Ecto neural progenitor cell (in vitro differentiated cells): Measurements from ENCODE around the gene B3GALT2.
"Not testable (repeated sequence)": the region's sequence is repeated elsewhere in the genome, so short reads cannot be mapped to it uniquely, and the experiment has no call there.

Experiments used
- DNase-seq: peaks from one replicate; pipeline ENCODE4 v3.0.0-alpha.2; 2018; ENCODE audit warnings: low spot score

B3GALT2 gene, protein sequence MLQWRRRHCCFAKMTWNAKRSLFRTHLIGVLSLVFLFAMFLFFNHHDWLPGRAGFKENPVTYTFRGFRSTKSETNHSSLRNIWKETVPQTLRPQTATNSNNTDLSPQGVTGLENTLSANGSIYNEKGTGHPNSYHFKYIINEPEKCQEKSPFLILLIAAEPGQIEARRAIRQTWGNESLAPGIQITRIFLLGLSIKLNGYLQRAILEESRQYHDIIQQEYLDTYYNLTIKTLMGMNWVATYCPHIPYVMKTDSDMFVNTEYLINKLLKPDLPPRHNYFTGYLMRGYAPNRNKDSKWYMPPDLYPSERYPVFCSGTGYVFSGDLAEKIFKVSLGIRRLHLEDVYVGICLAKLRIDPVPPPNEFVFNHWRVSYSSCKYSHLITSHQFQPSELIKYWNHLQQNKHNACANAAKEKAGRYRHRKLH

DNA sequence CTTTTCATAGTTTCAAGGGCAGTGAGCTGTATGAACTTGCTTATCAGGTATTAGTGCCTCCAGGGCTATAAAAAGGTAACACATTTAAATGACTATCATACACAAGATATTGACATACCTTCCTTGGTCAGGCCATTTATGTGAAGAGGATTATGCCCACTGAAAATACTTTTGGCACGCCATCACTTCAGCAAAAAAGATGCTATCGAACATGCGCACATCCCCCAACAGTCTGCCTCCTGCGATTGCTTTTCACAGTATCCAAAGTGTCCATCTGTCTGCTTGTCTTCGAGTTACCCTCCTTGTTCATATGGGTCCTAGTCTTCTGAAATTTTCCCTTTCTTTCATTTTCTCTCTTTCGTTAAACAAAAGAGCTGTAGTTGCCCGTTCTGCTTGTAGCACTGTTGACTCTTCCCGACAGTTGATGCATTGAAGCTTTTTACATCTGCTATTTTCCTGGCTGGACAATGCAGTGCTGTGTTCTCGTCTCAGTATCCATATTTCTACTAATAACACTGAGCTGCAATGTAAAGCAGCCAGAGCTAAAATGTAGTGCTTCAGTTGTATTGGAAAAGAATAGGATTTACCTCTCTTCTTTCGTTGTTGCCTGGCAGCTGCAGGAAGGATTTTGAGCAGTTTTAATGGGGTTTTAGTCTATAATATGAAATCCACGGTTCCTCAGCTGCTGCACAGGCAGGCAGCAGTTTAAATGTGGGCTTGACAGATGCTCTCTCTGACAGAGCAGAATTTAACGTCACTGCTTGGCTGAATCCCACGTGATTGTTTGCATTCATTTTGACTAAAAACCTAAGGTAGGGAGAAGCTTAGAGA lies at the start of gene B3GALT2:
B3GALT2 (minus strand) TSS at position 713 of the 831 bp plus-strand sequence. CDS start 5,051 bp downstream, outside the sequence.
- no peak for DNase-seq

DNA sequence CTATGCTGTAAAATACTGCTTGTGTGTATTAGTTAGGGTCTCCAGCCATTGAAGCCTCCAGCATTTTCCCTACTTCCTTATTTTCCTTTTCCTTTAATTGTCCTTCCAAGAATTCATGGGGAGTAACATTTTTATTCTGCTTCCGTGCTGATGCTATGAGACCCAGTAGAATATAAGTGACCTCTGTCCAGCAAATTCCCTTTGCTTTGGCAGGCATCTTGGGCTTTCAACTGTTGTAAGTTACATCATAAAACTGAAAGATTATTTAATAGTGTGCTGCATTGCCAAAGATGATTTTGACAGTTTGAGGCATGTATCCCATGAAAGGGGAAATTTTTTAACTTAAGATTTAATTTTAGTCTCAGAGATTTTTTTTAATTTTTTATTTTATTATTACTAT lies 48.1 kb upstream of the B3GALT2 start:
- DNase-seq = no peak

DNA sequence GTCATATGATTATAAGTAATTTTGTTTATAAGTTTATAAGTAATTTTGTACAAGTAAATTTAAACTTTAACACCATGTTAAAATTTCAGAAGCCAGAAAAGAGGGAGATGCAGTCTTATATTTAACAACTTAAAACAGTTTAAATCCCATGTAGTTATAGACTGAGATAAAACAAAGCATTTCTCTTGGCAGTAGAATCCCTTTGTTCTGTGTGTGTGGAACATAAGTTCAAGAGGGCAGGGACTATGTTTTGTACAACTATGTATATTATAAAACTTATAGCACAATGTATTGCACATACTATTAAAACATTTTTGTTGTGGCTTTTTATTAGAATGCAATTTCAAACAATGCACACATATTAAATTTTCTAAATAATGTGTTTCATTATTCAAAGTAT lies 44.7 kb upstream of the B3GALT2 start:
- not testable (repeated sequence) for DNase-seq

DNA sequence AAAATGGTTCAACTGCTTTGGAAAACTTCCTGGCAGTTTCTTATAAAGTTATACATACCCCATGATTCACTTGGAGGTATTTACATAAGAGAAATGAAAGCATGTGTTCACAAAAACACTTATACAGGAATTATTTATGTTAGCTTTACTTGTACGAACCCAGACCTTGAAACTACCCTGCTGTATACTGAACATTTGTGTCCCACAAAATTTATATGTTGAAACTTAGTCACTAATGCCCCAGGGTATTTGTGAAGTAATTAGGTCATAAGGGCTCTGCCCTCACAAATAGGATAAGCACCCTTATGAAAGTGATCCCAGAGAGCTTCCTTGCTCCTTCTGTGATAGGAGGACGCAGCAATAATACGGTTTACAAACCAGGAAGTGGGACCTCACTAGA lies 42.7 kb upstream of the B3GALT2 start:
- DNase-seq = no peak

DNA sequence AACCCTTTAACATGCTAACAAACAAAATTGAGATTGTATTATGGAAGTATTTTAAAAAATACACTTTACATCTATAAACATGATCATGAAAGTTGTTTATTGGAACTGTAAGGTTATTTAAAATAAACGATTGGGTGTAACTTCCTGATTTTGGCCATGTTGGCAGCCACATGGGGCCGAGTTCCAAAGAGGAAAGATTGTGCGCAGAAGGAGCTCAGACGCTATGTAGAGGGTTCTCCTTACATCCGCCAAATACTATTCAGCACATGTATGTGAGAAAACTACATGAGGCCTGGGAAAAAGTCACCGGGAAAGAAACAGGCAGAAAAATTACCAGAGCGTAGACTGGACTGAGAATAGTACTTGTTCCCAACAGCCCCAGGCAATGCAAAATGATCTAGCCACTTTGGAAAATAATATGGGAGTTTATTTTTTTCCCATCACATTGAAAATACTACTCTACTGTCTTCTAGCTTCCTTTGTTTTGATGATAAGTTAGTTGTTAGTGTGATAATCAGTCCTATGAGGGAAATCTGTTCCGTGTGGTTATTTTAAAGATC lies 35.7 kb upstream of the B3GALT2 start:
- no peak for DNase-seq

DNA sequence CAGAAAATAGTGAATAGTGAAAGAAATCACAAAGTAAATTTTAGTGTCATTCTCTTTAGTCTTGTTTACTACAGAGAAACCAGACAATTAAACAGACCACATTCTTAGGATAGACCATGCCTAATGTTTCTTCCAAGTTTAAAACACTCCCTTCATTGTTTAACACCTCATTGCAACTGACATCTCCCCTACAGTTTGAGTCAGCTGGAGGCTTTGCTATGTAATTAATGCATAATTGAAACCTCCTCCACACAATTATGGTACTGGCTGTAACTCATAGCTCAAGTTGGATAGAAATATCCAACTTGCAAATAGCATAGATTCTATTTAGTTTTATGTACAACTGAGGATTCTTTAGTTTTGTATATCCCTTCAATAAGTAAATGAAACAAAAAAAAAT lies 35.2 kb upstream of the B3GALT2 start:
- DNase-seq = no peak

DNA sequence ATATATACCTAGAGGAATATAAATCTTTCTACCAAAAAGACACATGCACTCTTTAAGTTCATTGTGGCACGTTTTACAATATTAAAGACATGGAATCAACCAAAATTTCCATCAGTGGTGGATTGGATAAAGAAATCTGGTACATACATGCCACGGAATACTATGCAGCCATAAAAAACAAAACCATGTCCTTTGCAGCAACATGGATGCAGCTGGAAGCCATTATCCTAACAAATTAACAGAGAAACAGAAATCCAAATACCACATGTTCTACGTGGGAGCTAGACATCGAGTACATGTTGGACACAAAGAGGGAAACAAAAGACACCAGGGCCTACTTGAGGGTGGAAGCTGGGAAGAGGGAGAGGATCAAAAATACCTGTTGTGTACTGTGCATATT lies 33.0 kb upstream of the B3GALT2 start:
- no peak for DNase-seq

DNA sequence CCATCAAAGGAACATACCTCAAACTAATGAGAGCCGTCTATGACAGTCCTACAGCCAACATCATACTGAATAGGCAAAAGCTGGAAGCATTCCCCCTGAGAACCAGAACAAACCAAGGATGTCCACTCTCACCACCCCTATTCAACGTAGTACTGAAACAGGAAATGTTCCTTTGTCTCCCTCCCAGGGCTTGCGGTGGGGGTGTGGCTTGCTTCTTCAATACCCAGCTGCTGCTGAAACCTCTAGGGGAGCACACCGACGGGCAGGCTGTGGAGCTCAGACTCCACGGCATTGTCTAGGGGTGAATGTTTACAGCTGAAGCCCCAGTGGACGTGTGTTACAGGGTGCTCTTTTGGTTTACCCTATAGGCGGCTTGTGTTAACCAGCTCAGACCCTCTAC lies 30.5 kb upstream of the B3GALT2 start:
- peak; percentile 53 for DNase-seq

DNA sequence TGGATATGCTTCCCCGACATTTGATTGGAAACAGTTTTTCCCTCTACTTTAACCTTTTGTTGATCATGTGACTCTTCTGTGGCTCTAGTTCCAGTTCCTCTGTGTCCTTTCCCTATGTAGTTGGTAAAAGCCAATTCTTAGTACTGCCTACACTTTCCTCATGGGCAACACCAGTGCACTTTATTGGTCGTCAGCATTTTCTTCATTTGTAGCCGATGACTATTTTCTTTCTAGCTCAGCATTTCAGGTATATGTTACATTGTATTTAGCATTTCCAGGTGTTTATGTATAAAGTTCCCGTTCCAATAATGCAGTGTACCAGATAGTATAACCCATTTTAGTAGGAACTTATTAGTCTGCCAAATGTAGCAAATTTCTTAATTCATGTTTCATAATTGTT lies 27.6 kb upstream of the B3GALT2 start:
- DNase-seq = no peak

DNA sequence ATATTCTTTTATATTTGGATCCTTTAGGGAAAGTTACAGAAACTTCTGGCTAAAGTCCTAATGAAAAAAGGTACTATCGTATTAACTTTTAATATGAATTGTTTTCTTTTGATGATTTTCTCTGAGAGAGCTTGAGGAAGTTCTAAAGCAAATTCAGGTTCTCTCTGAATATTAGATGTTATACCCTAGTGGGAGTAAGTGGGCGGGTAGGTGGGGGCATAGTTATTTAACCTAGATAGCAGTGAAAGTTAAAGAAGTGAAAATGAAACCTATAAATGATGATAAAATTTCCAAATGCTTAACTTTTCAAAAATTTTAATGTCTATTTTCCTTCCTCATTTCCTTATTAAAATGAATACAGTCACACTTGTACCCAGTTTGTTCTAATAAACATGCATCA lies 26.2 kb upstream of the B3GALT2 start:
- DNase-seq = no peak

DNA sequence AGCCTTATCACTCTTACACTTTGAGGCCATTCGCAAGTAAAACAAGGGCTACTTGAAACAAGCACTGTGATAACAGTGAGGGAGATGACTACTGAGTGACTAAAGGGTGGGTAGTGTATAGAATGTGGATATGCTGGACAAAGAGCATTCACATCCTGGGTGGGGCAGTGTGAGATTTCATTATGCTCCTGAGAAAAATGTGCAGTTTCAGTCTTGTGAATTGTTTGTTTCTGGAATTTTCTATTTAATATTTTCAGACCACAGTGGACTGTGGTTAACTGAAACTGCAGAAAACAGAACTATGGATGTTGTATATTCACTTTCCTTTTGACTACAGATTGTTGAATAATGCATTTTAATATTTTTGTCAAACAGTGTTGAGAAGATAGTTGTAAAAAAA lies 25.1 kb upstream of the B3GALT2 start:
- no peak for DNase-seq

DNA sequence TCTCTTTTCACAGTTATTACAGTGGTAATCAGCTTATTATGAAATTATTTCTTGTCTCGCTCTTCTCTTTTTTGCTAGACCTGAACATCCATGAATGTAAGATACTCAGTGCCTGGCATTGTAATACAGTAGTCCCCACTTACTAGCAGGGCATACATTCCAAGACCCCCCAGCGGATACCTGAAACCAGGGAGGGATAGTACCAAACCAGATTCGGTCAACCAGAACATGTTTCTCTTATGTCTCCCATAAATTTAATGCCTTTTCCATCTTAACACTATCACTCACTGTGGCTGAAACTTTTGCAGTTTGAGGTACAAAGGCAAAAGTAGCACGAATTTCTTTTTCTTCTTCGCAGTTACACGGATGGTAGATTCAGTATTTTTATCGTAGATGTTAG lies 24.6 kb upstream of the B3GALT2 start:
- DNase-seq = no peak

DNA sequence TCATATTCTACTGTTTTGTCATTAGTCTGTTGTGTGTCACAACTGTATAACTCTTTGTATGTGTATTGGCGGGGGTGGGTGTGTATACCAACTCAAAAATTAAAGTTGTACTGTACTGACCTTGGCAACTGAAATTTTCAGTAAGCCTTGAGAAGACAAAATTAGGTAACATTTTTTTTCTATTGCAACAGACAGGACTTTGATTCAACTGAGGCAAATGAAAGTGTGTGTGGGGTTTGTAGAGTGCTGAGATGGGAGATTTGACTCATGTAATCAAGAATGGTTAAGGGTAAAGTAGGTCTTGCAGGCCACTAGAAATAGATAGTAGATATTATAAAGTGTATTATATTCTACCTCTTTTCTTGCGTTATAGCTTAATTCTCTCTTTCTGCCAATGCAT lies 14.6 kb upstream of the B3GALT2 start:
- no peak for DNase-seq

DNA sequence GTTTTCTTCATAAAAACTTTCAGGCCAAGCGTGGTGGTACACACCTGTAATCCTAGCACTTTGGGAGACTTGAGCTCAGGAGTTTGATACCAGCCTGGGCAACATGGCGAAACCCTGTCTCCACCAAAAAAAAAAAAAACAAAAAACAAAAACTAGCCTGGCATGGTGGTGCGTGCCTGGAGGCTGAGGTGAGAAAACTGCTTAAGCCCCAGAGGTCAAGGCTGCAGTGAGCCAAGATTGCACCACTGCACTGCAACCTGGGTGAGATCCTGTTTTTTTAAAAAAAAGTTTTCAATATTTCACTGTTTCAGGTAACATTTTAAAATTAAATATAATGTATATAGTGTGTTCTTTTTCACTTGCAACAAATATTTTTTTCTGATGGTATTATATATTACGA lies 13.5 kb upstream of the B3GALT2 start:
- DNase-seq = no peak

DNA sequence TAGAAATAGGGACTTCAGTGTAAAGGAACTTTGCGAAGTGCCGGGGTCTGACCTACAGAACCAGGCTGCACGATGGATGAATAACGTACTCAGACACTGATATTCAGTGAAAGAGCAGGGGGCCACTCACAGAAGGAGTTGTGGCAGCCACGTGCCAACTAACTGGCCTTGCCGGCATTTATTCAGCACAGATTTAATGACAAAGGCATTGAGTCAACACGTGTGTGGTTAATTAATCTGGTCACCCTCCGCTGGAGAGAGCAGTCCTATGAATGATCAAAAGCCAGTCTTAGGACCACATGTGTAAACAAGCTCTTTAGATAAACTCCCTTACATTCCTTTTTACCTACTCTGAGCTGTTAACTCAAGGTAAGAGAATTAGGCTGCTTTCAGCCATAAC lies 6.2 kb upstream of the B3GALT2 start:
- DNase-seq = no peak

DNA sequence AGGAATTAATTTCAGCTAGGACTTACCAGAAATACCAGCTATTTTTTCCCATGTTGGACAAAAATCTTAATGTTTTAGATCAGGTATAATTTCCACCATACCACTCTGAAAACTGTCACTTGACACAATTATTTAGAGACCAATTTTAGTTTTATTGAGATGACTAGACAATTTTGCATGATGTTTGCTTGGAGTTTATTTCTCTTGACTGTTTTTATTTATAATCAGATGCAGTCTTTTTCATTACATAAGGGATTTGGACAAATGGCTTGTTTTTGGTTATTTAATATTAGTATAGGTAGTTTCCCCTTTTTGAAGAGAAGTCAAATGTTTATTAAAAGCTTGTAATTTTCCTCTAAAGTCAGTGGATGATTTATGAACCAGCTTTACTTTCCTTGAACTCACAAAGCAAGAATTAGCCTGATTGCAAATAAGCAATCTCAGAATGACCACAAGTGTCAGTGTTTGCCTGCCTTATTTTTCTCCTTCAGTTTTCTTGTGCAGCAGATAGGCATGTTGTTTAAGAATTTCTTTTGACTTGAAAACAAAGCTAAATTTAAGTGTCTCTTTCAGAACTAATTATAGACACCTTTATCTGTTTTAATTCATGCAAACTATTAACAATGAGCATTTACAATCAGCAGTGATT lies 3.8 kb upstream of the B3GALT2 start:
- DNase-seq = no peak

DNA sequence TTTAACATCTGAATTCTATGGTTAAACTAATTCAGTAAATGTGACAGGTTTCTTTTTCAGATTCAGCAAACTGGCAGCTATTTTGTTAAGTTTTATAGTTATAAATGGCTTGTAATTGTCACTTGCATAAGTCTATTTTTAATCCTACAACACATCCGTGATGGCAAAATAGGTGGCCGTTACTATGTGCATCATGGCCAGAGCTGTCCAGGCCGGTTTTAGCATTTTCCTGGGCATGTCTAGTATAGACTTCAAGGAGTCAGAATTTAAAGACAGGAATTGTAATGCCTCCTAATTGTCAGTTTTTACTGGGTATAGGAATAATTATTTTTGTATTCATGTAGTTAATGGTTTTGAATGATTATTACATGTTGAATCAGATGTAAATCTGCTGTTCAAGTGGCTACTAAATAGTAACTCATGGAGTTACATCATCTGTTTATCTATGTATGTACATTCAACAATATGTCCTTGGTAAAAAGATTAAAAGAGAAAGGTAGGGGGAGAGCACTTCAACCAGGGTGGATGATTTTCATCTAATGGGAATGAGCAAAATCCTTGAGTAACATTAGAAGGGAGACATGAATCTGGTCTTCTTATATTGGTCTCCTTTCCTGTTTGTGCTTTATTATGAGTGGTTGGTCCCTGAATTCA lies 3.2 kb upstream of the B3GALT2 start:
- no peak for DNase-seq

DNA sequence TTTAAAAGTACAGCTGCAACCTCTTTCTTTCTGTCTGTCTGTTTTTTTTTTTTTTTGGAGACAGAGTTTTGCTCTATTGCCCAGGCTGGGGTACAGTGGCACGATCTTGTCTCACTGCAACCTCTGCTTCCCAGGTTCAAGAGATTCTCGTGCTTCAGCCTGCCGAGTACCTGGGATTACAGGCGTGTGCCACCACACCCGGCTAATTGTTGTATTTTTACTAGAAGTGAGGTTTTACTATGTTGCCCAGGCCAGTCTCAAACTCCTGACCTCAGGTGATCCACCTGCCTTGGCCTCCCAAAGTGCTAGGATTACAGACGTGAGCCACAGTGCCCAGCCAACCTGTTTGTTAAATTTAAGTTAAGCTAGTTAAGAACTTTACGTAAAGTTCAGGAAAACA lies 2.5 kb upstream of the B3GALT2 start:
- not testable (repeated sequence) for DNase-seq

DNA sequence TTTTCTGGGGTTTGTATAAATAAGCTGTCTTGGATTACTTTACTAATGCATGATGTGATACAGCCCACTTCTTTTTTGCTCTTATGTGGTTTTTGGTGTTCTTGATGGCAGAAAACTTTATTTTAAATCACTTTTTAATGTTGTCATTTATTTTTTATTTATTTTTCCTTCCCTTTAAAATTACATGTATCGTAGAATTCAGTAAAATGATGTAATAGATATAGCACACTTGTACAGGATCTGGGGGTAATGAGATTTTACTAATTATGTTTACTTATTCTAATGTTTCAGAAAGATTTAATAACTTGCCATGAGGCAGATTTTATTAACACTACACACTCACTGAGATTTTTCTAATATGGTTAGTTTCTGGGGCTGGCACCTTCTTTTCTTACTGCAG lies 701 bp upstream of the B3GALT2 start:
- no peak for DNase-seq

DNA sequence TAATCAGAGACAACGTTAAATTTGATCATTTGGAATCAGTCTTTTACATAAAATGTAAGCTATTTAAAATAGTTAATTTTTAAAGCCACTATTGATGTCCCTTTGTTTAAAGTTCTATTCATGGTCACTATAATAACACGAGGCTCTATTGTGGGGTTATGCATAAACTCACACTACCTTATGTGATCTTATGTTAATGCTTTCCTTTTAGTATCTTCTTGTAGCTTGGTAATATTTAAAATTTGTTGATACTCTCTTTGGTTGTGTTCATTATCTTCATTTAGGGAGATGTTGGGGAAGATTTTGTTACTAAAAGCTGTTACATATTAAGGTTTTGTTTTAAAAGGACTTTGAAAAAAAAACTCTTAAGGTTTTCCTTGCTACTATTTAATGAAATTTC lies 1.2 kb downstream of the B3GALT2 start:
- DNase-seq = no peak

DNA sequence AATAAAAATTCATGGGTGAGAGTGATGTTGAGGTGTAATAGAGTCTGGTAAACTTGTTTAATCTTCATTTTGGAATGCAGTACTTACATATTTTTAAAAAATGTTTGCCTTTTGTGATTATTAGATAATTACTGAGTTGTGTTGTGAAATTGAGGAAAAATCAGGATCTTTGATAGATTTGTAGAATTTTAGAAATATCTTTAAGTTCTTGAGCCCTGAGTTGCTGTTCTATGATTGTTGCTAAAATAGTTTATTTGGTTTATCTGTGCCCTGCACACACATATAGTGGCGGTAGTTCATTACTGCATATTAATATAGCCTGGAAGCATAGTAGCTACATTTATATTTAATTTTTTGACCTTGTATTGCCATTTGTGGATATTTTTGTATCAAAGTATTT lies 1.6 kb downstream of the B3GALT2 start:
- DNase-seq = no peak

DNA sequence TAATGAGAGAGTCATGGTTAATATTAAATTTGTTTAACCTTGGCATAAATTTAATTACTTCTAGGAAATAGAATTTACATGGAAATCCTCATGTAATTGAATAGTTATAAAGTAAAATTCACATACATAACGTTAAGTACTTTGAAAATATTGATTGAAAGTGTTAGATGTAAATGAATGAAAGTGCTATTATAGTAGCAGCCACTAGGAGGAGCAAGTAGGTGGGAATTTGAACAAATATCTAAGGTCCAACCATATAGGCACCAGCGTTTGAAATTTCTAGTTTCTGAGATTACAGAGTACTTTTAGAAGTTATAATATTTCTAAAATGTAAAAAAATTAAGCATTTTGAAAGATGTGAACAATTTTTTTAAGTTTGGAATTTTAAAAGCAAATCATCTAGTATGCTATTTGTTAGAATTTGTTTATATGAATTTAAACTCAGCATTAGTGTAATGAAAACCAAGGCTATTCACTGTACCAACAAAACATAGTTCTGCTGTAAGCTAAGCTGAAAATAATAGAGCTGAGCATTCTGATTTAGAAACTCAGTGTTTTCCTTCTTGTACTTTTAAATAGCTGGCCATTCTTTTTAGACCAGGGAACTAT lies 3.3 kb downstream of the B3GALT2 start:
- no peak for DNase-seq
